GM12801 (cell line): ENCODE measurements around the gene SPECC1.

ENCODE experiments used
- CTCF ChIP-seq: IDR thresholded peaks from one replicate; pipeline ENCODE4 v1.5.1; 2011; ENCODE audit warnings: control low read depth; ENCODE audit not compliant: insufficient read length; ENCODE audit errors: extremely low read depth

SPECC1 gene

GRCh38 chr17:20089756-20090547, 80.8 kb downstream of the SPECC1 start:
- no peak for TF ChIP-seq CTCF

GRCh38 chr17:20091174-20092029, 82.2 kb downstream of the SPECC1 start:
- TF ChIP-seq CTCF: no peak

GRCh38 chr17:20092261-20092867, 83.2 kb downstream of the SPECC1 start:
- no peak for TF ChIP-seq CTCF

GRCh38 chr17:20092973-20093626, 83.9 kb downstream of the SPECC1 start:
- no peak for TF ChIP-seq CTCF

- TF ChIP-seq CTCF: no peak
Measured at GRCh38 chr17:20094777-20095176, 85.6 kb downstream of the SPECC1 start.

GRCh38 chr17:20095336-20096080, 86.3 kb downstream of the SPECC1 start:
- no peak for TF ChIP-seq CTCF
